ENCODE results near the gene LSP1.

LSP1 gene

DNA sequence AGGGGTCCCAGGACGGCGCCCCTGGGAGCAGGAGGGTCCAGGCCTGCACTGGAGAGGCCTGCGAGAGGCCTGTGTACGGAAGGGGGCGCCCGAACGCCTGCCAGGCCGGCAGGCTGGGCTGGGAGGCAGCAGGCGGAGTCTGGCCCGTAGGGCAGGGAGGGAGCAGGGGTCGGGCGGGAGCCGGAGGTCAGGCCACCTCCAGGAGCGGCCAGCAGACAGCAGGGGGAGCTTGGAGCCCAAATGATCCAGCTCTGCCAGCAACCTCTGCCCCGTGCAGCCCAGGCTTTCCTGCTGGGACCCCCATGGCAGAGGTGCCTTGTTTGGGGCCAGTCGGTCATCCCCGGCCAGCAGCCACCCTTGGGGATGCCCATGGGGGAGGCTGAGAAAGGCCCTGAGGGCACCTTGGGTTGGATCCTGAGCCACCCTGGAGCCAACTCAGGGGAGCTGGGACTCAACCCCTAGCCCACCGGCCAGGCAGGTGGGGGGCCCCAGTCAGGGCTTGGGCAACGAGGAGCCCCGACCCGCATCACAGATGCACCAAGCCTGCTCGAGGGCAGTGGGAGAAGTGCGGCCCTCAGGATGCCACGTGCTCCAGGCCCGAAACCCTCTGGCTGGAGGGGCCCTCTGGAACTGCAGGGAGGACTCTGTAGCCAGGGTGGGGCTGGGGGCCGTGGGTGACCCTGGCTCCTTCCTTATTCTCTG, 27.7 kb upstream of the LSP1 start:
- peak; percentile 60 for DNase-seq

DNA sequence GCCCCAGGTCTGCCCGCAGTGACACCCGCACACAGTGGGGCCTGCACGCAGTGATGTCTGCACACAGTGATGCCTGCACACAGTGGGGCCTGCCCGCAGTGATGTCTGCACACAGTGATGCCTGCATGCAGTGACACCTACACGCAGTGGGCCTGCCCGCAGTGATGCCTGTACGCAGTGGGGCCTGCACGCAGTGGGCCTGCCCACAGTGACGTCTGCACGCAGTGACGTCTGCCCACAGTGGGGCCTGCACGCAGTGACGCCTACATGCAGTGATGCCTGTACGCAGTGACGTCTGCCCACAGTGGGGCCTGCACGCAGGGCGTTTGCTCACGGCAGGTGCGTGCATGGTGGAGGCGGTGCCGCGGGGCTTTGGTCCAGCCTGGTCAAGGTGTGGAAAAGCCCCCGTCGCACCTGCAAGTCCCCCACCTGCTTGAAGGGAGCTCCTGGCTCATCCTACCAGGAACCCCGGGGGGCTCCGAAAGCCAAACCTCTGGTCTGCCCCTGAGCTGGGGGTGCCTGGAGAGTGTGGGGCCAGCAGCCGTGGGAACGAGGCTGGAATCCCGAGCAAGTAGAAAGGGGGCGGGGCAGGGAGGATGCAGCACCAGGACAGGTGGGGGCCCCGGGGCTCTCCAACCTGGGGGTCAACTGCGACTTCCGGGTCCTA, 27.0 kb upstream of the LSP1 start:
- no peak for DNase-seq

DNA sequence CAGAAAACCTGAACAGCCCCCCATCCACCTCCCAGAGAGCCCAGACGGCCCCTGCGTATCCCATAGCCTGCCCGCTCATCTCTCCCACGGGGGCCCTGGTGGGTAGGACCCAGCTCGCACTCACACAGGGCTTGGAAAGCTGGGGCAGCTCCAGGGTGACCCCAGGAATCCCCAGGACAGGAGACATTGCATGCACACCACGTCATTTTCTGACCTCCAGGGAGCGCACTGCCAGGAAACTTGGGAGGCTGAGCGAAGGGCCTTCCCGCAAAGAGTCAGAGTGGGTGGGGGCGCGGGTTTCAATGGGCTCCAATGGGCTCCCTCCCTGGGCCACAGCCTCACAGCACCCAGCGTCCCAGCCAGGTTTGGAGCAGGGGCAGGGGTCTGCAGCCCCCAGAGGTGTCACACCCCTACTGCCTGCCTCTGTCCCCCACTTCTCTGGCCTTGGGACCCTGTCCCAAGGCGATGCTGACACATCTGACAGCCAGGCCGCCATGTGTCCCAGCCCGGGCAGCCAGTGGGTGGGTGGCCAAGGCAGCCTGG, 26.3 kb upstream of the LSP1 start:
- no peak for DNase-seq

DNA sequence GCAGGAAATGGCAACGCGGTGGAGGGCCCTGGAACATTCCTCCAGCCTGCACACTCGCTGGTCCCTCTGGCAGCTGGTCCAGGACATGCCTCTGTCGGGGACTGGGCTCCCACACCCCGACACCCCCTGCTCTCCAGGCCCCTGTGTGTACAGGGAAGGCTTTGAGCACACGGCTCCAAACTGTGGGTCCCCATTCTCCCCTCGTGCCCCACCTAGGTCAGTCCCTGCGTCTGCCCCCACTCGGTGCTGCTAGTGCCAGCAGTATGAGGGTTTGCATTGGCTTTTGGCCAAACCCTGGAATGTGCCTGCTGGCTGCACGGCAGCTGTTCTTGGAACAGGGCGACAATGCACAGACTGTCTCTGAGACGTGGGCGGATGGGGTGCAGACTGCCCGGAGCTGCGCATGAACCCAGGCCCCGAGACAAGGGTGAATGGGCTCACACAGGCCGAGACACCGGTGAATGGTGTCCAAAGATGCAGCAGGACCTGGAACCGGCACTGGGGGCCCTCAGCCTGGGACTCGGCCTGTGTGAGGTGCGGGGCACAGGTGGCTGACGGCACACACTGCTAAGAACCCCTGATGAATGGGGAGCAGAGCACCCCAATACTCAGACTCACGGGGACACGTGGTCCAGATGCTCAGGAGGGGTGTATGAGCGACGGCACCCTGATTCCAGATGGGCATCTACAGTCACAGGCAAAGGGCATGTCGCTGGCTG, 25.6 kb upstream of the LSP1 start:
- no peak for DNase-seq

DNA sequence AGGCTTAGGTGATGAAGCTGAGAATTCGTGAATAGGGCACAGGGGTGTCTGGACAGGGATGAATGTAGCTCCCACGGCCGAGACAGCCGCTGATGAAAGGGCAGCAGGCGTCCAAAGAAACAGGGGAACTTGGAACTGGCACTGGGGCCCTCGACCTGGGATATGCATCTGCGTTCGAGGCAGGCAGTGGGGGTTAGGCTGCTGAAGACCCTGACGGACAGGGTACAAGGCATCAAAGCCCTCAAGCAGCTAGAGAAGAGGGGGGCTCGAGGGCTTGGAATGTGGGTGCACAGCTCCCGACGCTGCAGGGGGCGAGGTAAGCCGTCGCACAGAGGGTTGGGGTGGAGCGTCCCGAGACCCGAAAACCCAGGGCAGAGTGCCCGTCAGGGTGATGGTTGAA, 25.0 kb upstream of the LSP1 start:
- no peak for DNase-seq

DNA sequence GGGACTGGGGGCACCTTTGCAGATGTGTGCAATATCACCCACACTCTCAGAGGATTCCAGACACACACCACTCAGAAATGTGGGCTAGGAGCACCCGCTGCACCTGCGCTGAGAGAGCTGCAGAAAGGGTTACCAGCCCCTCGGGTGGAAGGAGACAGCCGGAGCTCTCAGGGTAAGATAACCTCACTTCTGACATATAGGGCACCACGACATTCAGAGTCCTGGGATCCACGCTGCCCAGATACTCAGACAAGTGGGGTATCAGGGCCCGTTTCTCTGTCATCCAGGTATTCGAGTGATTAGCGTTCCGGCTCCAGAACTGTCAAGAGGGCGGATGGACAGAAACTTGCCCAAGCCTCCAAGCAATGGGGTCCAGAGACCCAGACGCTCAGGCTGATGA, 24.3 kb upstream of the LSP1 start:
- DNase-seq: no peak

DNA sequence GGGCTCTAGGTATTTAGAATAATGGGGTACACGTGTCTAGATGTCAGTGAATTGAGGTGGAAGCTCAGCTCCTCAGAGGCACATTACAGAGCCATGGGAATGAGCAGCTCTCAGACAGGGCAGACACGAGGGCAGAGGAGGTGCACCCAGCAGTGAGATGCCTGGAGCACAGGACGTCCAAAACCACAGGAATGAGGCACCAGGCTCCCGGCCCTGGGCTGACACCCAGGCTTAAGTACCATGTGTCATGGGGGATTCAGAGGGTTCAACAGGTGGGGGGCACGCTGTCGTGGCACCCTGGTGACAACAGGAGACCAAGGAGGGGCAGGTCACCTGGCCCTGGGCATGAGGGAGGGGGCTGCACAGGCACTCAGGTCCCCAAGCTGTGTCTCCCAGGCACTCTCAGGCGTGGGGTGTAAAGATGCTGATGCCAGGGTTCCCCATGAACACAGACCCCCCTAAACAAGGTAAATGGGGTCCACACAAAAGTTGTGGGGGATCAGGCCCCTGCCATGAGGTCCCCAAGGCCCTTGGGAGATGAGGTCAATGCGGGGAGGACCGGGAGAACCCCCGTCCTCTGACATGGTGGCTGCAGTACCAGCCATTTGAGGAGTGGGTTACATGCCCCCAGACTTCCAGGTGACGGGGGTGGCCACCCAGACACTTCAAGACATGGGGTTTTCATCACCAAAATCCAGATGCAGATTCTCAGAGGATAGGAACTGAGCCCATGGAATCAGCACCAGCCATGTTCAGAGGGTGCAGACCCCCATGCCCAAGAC, 23.7 kb upstream of the LSP1 start:
- no peak for DNase-seq

DNA sequence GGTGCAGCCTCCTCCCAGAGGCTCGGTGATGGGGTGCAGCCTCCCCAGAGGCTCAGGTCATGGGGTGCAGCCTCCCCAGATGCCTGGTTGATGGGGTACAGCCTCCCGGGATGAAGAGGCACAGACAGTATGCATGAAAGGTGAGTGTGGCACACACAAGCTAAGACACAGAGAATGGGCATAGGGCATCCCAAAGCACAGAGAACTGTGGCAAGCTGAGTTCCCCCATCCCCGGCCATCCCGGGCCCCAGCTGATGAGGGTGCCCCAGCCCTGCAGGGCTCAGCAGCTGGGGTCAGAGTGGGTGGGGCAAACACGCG, 22.9 kb upstream of the LSP1 start:
- no peak for DNase-seq

DNA sequence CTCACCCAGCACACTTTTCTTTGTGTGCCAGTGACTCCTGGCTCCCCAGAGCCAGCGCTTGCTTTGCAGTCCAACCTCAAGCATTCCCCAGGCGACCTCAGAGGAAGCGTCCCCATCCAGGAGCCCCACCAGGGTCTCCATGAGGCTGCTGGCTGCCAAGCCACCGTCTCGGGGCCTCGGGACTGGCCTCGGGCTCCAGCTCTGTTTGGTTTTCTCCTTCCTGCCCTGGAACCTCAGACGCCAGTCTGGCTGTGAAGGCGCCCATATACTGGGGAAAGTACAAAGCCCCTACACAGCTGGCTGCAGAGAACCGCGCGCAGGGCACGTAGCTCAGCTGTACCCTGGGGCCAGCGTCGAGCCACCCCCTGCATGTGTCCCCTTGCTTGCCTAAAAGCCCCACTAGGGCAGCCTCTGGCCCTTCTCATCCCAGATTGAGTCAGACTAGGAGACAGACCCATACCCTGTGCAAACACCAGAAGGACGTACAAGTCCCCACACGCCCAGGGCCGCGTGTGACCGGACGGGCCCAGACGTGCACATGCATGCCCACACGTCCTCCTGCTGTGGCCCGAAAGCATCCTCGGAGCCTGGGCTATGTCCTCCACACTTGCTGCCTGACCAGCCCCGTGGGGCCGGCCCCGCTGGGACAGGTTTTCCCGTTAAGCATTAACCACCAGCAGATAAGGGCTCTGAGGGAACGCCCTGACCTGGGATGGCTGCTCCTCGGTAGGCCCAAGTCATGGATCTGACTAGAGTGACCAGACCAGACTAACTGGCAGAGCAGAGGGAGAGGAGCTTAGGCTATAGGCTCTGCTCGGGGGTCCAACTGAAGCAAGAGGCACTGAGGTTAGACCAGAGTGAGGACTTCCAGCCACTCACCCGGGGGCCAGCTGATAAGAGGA, 22.3 kb upstream of the LSP1 start:
- no peak for DNase-seq

DNA sequence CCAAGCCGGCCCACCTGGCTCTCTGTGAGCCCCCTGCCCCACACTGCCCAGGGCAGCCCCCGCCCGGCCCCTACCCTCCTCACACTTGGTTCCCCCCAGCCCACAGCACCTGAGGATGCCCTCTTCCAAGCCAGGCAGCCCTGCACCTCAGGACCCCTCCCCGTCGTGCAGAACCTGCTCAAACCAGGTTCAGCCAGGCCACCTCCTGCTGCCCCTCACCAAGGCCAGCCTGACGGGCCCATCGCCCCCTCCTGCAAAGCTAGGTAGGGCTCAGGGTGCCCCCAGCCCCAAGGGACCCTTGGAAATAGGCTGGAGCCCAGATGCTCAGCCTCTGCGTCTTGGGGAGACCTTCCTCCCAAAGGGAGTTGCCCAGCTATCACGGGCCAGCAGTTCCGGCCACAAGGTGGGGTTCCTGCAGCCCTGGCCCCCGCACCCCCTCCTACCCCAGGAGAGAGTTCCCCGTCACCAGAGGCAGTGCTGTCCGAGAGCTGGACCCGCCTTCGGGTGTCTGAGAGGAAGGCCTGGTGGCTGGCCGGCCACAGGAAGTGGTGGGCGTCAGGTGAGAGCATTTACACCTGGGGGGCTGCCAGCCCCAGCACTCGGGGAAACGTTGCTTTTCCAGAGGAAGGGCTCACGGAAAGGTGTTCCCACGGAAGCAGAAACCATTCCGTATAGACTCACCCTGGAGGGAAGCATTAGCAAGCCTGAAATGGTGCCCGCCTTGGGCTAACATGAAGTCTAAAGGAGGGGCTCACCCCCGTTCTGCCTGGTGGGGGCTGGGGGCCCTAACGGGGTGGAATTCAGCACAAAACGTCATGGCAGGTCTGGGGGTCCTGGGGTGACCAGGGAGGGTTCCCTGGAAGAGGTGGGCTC, 21.3 kb upstream of the LSP1 start:
- no peak for DNase-seq

DNA sequence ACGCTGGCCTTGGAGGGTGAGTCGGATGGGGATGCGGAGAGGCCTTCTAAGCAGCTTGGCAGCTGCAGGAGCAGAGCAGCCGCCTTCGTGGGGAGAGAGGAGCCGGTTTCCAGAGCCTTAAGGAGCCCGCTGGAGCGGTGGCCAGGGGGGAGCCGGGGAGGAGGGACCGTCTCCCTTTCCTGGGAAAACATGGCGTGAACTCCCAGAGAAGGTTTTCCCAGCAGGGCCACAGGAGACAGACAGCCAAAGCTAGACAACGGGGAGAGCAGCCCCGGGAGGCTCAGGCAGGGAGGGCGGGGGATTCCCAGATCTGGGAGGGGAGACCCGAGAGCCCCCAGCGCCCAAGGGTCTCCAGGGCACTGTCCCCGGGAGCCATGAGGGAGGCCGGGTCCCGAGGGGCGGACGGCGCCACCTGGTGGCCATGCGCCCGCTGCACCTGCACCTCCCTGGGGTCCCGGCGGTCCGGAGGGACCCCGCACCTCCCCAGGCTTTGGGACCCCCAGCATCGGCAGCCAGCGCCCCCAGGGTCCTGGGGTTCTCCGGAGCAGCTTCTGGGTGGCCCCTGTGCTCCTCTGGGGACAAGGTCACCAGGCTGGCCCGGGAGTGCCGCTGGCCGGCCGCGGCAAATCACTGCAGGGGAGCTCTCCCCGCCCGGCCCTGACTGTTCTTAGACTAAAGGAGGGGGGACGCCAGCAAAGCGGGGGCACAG, 20.5 kb upstream of the LSP1 start:
- DNase-seq: peak; percentile 54

DNA sequence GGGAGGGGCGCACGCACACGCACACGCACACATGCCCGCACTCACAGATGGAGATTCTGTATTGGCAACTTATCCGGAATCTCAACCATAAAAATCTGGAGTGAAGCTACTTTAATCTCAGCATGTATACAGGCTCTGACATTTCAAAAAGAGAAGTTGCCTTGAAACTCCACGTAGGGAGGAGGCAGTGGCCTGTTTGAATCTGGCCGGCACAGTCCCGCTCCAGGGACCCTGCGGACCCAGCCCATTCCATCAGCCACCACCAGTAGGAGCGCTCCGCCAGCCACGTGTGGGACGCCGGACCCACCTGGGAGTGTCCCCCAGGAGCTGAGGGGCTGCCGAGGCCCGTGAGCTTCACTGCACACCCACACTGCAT, 20.0 kb upstream of the LSP1 start:
- no peak for DNase-seq

DNA sequence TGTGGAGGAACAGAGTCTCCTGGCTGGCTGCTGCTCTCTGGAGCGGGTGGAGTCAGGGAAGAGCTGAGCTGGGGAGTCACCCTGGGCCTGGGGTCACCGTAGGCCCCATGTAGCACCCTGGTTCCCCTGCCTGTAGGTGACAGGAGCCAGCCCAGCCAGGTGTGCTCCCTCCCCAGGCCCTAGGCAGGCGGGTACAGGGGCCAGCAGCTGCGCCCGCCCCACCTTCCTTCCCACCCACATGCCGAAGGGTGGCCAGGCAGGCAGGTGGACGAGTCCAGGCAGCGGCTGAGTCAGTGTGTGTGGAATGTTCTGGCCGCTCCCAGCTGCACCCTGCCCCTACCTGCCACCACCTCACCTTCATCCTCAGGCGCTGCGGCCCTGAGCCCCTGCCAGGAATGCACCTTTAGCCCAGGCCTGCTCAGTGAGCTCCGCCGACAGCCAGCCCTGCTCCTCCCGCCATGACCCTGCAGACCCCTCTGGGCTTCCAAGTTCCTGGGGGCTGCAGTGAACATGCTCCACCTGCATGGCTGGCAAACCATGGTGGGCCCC, 18.7 kb upstream of the LSP1 start:
- no peak for DNase-seq

DNA sequence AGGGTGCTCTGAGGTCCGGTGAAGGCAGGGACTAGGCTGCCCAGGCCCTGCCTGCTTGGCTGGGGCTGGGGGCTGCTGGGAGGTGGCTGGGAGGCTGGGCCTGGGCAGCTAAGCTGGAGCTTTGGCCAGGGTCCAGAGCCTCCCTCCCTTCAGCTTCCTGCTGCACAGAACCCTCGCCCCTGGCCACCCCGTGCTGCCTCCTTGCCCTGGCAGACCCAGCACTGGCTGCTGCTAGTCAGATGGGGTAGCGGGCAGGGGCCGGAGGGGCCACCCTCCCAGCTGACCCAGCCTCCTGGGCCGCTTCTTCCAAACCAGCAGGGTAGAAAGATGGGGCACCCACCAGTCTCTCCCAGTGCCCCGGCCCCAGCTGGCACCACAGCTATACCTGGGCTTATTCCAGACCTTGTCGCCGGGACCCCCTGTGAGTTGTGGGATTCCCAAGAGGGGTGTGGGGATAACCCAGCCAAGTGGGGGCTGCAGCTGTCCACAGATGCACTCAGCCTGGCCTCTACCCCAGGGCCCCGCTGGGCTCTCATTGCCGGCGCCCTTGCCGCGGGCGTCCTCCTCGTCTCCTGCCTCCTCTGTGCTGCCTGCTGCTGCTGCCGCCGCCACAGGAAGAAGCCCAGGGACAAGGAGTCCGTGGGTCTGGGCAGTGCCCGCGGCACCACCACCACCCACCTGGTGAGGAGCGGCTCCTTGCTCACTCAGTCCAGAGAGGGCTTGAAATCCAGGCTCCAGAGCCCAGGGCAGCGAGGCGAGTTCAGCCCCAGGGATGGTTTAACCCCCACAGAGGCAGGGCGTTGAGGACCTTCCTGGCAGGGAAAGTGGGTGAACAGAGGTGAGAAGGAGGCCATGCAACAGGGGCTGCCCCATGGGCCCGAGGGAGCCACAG, 17.9 kb upstream of the LSP1 start, which contains the start of gene SYT8:
Gene SYT8 (plus strand): TSS at position 212 of the 892 bp plus-strand sequence. CDS start 116 bp downstream, at position 328.
- no peak for DNase-seq

DNA sequence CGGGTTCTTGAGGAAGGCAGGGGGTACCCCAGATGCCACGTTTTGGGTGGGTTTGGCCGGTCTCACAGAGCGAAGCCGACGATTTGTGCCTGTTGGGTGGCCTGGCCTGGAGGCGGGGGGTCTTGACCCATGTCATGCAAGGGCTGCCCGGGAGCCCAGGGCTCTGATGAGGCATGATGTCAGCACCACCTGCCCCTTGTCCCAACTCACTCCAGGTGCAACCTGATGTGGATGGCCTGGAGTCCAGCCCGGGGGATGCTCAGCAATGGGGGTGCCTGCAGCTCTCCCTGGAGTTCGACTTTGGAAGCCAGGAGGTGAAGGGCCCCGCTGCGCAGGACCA, 17.2 kb upstream of the LSP1 start:
- DNase-seq: no peak

DNA sequence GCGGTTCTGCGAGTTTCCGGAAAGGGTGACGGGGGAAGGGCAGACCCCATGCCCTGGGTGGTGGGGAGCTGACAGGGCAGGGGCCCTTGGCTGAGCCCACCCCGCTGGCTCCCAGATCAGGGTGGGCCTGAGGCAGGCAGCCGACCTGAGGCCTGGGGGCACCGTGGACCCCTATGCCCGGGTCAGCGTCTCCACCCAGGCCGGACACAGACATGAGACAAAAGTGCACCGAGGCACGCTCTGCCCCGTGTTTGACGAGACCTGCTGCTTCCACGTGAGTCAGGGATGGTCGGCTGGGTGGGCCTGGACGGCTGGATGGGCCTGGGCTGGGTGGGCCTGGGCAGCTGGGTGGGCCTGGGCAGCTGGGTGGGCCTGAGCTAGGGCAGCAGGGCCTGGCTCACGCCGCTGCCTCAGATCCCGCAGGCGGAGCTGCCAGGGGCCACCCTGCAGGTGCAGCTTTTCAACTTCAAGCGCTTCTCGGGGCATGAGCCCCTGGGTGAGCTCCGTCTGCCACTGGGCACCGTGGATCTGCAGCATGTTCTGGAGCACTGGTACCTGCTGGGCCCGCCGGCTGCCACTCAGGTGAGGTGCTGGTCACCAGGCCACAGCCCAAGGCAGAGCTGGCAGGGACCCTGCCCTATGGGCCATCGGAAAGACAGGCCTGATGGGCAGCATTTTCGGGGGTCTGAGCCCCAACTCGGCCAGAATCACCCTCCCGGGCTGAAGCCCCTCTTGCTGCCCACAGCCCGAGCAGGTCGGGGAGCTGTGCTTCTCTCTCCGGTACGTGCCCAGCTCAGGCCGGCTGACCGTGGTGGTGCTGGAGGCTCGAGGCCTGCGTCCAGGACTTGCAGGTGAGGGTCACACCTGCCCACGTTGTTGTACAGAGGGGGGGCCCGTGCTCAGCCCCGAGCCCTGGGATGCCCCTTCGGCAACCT, 16.6 kb upstream of the LSP1 start:
- no peak for DNase-seq

DNA sequence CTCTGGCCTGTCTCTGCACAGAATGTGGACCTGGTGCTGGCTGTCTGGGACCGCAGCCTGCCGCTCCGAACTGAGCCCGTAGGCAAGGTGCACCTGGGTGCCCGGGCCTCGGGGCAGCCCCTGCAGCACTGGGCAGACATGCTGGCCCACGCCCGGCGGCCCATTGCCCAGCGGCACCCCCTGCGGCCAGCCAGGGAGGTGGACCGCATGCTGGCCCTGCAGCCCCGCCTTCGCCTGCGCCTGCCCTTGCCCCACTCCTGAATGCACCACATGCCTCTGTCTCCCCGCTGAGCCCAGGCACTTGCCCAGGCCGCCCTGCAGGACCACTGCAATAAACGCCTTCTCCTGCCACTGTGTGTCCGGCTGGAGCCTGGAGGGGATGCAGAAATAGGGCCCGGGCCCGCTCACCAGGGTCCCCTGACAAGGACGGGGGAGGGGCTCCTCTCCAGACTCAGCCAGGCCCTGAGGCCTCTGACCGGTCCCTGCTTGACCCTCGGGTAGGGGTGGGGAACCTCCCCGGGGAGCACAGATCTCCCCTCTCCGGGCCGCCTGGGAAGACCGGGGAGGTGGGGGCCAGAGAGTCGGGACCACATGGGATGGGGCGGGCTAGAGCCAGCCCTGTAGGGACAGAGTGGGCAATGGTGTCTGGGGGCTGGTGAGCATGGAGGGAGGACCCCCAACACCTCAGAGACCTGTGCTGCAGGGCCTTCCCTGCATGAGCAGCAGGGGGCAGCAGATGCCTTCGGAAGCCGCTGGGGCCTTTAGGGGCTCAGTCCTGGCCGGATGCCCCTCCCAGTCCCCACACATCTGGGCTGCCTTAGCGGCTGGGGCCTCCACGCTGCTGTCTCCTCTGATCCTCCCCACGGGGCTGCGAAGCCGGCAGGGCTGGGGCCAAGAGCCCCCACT, 15.5 kb upstream of the LSP1 start:
- peak; percentile 67 for DNase-seq

Measured in suppressor macrophage treated with lipopolysaccharide for 4 hours (primary cell).